GM18873 (cell line): Measurements from ENCODE around the gene DEFB121.
"Not testable (repeated sequence)": the region's sequence is repeated elsewhere in the genome, so short reads cannot be mapped to it uniquely, and the experiment has no call there.

Experiments
- ATAC-seq: cut with Tn5 transposase; IDR thresholded peaks from one replicate; pipeline ENCODE4 v1.9.1; 2021; ENCODE audit warnings: mild to moderate bottlenecking, moderate library complexity, moderate number of reproducible peaks; ENCODE audit not compliant: unreplicated experiment, low FRiP score

DEFB121 gene

GRCh38 chr20:31364272-31364671 is 41.7 kb downstream of the DEFB121 start:
- not testable (repeated sequence) for ATAC-seq

- no peak for ATAC-seq
Measured at GRCh38 chr20:31363295-31363694, 42.7 kb downstream of the DEFB121 start.

DNA sequence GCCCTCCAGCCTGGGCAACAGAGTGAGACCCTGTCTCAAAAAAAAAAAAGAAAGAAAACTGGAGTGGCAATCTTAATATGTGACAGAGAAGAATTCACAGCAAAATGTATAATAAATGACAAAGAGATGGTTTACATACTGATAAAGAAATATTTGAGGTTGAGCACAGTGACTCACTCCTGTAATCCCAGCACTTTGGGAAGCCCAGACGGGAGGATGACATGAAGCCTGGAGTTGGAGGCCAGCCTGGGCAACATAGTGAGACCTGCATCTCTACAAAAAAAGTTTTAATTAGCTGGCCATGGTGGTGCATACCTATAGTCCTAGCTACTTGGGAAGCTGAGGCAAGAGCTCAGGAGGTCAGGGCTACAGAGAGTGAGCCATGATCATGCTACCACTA is 50.0 kb downstream of the DEFB121 start:
- no peak for ATAC-seq
